ENCODE measurements around the gene APOA5.

DNA sequence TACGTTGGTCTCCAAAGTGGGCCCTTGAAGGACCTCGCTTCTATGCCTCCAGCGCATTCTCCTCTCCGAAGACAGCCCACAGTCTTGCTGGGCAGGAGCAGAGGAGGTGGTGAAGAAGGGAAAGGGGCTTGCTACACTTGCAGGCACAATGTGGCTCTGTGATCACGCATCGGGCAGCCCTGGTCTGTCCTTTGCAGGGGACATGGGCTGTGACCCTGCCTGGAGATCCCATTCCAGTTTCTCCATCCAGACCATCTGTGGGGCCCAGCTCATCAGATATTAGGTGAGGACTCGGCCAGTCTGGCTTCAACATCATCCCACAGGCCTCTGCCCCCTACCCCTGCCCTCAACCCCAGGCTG lies 44.9 kb upstream of the APOA5 start:
- TF ChIP-seq, protein P1, sequence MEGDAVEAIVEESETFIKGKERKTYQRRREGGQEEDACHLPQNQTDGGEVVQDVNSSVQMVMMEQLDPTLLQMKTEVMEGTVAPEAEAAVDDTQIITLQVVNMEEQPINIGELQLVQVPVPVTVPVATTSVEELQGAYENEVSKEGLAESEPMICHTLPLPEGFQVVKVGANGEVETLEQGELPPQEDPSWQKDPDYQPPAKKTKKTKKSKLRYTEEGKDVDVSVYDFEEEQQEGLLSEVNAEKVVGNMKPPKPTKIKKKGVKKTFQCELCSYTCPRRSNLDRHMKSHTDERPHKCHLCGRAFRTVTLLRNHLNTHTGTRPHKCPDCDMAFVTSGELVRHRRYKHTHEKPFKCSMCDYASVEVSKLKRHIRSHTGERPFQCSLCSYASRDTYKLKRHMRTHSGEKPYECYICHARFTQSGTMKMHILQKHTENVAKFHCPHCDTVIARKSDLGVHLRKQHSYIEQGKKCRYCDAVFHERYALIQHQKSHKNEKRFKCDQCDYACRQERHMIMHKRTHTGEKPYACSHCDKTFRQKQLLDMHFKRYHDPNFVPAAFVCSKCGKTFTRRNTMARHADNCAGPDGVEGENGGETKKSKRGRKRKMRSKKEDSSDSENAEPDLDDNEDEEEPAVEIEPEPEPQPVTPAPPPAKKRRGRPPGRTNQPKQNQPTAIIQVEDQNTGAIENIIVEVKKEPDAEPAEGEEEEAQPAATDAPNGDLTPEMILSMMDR (IDR thresholded peaks at IDR 0.05) = no peak
- TF ChIP-seq EP300 (IDR thresholded peaks at IDR 0.05) (no peak), POLR2A (IDR thresholded peaks at IDR 0.05) (no peak), POLR2AphosphoS5 (IDR thresholded peaks at IDR 0.05) (no peak)
